ENCODE results near the gene LRP1B.

Gene LRP1B

DNA sequence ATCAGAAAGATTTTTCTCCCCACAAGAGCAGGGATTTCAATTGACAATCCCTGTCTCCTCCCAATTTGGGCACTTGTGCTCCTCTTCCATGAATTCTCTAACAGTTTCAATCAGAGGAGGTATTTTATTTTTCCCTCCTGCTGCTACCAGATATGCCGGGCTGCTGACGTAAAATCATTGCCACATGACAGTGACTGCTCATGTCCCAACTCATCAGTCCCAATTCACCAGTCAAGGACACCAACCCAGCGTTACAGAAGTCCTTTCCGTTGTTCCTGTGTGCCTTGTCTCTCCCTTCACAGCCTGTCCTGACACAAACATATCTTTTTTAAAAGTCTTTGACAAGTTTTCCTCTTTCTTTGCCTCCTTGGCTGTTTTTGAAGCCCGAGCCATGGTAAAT lies 540.2 kb downstream of the LRP1B start:
- H3K4me1 Mint-ChIP-seq (ENCODE audit: low read depth) = no peaks in the 10 kb centered on the region
- H3K27me3 Mint-ChIP-seq (ENCODE audit: low read depth) = no peaks in the 10 kb centered on the region
- DNase-seq (ENCODE audit: low spot score) = no peak

DNA sequence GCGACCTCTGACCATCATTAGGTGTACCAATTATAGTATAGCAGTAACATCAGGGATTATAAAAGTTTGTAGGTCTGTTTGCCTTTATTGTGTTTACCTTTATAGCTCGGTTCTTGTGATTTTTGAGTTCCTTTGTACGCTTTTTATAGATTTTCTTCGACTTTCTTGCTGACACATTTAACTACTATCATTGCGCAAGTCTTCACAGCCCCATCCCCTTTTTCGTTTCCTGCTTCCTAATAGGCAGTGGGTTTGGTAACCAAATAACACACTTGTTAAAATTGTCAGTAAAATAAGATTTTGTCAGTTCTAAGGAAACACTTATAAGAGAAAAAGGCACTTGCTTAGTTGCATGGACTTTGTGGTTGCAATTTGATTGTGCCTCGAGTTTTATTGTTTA lies 541.5 kb downstream of the LRP1B start:
- Mint-ChIP-seq H3K4me3 (no peak overlapping the region), H3K4me1 (ENCODE audit: low read depth) (no peaks in the 10 kb centered on the region), H3K27ac (no peak overlapping the region), H3K9me3 (no peaks in the 10 kb centered on the region), H3K27me3 (ENCODE audit: low read depth) (no peaks in the 10 kb centered on the region), H3K36me3 (ENCODE audit: low read depth) (no peaks in the 10 kb centered on the region)
- DNase-seq (ENCODE audit: low spot score) = no peak

More for the DNA sequence above, 540.2 kb downstream of the LRP1B start:
- Mint-ChIP-seq H3K4me3 (no peak overlapping the region), H3K9me3 (no peaks in the 10 kb centered on the region), H3K27ac (no peak overlapping the region), H3K36me3 (ENCODE audit: low read depth) (no peaks in the 10 kb centered on the region)

DNA sequence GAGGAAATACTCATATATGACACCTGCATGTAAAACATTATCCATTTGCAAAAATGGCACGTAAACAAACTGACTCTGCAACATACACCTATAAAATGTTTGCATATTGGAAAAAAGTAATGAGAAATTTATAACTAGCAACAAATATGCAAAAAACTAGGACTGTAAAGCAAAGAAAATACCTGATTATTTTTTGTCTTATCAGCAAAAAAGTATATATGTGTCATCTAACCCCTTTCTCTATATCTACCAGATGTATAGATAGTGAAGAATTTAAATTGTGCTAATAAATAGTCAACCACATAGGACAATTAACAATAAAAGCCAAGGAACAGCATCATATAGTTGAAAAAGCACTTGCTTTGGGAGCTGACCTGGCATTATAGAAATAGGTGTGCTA lies 543.8 kb downstream of the LRP1B start:
- no peak overlapping the region for H3K4me3 Mint-ChIP-seq
- no peaks in the 10 kb centered on the region for H3K27me3 Mint-ChIP-seq (ENCODE audit: low read depth)
- H3K36me3 Mint-ChIP-seq (ENCODE audit: low read depth) = no peaks in the 10 kb centered on the region
- H3K9me3 Mint-ChIP-seq = peaks cover 5% of the 10 kb centered on the region
- DNase-seq (ENCODE audit: low spot score) = no peak
- H3K27ac Mint-ChIP-seq = no peak overlapping the region
- no peaks in the 10 kb centered on the region for H3K4me1 Mint-ChIP-seq (ENCODE audit: low read depth)

DNA sequence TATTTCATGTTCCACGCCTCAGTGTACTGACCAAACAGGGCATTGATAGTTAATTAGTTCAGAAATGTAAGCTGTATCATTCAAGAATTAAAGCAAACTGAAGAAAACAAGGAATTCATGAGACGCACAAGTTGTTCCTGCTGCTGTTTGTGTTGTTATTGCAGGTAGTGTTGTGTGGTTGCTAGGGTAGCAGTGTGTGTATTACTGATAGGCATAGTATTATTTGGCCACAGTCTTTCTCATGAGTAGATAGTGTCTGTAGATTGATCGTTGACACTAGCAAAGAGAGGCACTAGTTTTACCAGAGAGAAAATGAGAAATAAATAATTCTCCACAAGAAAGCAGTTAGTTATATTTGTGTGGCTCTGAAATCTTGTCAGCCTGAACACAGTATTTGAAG lies 548.6 kb downstream of the LRP1B start:
- peaks cover 14% of the 10 kb centered on the region for H3K9me3 Mint-ChIP-seq
- no peak overlapping the region for H3K4me3 Mint-ChIP-seq
- no peak for DNase-seq (ENCODE audit: low spot score)
- no peak overlapping the region for H3K27ac Mint-ChIP-seq
- no peaks in the 10 kb centered on the region for H3K4me1 Mint-ChIP-seq (ENCODE audit: low read depth)
- H3K36me3 Mint-ChIP-seq (ENCODE audit: low read depth) = no peaks in the 10 kb centered on the region
- H3K27me3 Mint-ChIP-seq (ENCODE audit: low read depth) = no peaks in the 10 kb centered on the region

DNA sequence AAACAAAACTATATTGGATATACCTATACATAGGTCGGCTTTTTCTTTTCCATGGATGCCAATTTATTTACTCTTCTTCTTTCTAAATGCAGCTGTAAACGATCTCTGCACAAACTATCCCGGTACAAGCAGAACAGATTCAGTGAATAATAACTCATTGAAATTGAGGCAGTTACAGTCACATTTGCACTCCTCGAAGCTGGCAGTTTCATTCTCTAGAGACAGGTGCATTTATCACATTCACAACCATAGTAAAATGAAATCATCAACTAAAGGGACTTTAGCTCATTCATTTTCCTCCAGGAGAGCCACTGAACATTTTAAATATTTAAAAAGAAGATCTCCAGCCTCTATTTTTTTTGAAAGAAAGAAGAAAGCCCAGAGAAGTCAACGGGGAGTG lies 551.7 kb downstream of the LRP1B start:
- no peak overlapping the region for H3K27ac Mint-ChIP-seq
- H3K4me1 Mint-ChIP-seq (ENCODE audit: low read depth) = no peaks in the 10 kb centered on the region
- no peaks in the 10 kb centered on the region for H3K36me3 Mint-ChIP-seq (ENCODE audit: low read depth)
- H3K4me3 Mint-ChIP-seq = no peak overlapping the region
- no peak for DNase-seq (ENCODE audit: low spot score)
- H3K9me3 Mint-ChIP-seq = peaks cover 20% of the 10 kb centered on the region
- no peaks in the 10 kb centered on the region for H3K27me3 Mint-ChIP-seq (ENCODE audit: low read depth)

DNA sequence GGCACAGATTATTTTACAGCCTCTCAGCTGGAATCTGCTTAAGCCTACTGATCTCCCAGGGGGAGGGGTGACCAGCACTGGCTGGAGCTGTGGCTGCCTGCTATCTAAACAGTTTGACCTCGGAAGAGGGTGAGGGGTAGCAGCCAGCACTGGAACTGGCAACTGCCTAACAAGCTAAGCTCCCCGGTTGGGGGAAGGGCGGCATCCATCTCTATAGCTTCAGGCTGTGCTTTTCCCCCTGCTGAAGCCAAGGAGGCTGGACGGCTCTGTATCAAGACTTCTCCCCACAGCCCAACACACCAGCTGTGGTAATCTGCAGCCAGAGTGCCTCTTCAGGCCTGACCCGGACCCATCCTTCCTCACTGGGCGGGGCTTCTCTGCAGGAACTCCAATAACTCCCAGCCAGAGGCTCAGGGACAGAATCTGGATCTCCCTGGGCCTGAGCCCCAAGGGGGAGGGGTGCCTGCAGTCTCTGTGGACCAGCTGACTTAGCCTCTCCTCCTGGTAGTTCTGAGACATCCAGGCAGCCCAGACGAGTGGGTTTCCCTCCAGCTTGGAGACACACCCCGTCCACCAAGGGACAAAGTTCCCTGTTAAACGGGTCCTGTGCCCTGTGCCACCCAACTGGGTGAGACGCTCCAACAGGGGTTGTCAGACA lies 560.2 kb downstream of the LRP1B start:
- H3K4me1 Mint-ChIP-seq (ENCODE audit: low read depth) = no peaks in the 10 kb centered on the region
- H3K9me3 Mint-ChIP-seq = peaks cover 37% of the 10 kb centered on the region
- H3K4me3 Mint-ChIP-seq = no peak overlapping the region
- no peak overlapping the region for H3K27ac Mint-ChIP-seq
- H3K36me3 Mint-ChIP-seq (ENCODE audit: low read depth) = no peaks in the 10 kb centered on the region
- no peaks in the 10 kb centered on the region for H3K27me3 Mint-ChIP-seq (ENCODE audit: low read depth)
- no peak for DNase-seq (ENCODE audit: low spot score)

DNA sequence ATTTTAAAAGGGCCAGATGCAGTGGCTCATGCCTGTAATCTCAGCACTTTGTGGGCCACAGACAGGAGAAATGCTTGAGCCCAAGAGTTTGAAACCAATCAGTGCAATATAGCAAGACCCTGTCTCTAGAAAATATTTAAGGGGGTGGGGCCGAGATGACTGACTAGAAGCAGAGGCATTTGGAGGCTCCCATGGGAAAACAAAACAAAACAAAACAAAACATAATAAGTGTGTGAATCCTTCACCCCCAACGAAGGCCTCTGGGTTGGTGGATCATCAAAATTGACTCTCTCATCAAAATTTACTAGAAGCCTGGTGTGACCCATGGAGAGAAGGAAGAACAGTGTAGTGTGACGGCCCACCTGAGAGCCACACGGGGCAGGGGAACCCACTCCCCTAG lies 560.9 kb downstream of the LRP1B start:
- Mint-ChIP-seq H3K27me3 (ENCODE audit: low read depth) (no peaks in the 10 kb centered on the region), H3K9me3 (peaks cover 37% of the 10 kb centered on the region), H3K27ac (no peak overlapping the region), H3K36me3 (ENCODE audit: low read depth) (no peaks in the 10 kb centered on the region), H3K4me3 (no peak overlapping the region), H3K4me1 (ENCODE audit: low read depth) (no peaks in the 10 kb centered on the region)
- DNase-seq (ENCODE audit: low spot score) = no peak

DNA sequence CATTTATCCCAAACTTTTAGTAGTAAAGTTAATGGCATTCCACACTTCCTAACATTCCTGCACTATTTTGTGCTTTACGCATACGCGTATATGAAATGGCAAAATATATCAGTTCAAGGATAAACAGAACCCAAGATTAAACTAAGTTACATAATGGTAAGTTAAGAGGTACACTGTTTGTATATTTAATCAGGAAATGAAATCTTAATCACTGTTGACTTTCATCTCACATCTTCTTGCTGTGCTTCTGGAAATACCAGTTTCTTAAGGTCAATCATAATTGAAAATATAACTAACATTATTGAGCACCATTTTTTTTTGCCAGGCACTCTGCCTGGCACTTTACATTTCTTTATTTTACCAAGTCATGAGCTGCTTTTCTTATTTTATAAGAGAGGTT lies 565.2 kb downstream of the LRP1B start:
- Mint-ChIP-seq H3K4me1 (ENCODE audit: low read depth) (no peaks in the 10 kb centered on the region), H3K4me3 (no peak overlapping the region), H3K36me3 (ENCODE audit: low read depth) (no peaks in the 10 kb centered on the region), H3K27ac (no peak overlapping the region), H3K27me3 (ENCODE audit: low read depth) (no peaks in the 10 kb centered on the region), H3K9me3 (peaks cover 8% of the 10 kb centered on the region)
- no peak for DNase-seq (ENCODE audit: low spot score)

DNA sequence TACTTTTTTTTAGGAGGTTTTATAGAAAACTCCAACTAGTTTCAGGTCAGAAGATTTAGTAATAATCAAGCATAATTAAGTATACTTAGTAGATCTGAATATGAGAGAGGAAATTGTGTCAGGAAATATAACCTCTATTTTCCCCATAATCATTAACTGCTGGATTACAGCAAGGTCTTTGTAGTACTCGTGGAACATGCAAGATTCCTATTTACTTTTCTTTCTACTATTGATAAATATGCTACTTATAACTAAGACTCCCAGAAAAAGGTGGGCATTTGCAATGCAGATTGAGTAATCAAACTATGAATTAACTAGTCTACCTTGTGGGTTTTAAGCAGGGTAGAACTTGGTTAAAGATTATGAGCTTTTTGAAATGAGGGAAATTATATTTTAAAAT lies 570.1 kb downstream of the LRP1B start:
- no peaks in the 10 kb centered on the region for H3K4me1 Mint-ChIP-seq (ENCODE audit: low read depth)
- H3K27ac Mint-ChIP-seq = no peak overlapping the region
- H3K27me3 Mint-ChIP-seq (ENCODE audit: low read depth) = no peaks in the 10 kb centered on the region
- H3K36me3 Mint-ChIP-seq (ENCODE audit: low read depth) = no peaks in the 10 kb centered on the region
- H3K9me3 Mint-ChIP-seq = no peaks in the 10 kb centered on the region
- H3K4me3 Mint-ChIP-seq = no peak overlapping the region
- DNase-seq (ENCODE audit: low spot score) = no peak

DNA sequence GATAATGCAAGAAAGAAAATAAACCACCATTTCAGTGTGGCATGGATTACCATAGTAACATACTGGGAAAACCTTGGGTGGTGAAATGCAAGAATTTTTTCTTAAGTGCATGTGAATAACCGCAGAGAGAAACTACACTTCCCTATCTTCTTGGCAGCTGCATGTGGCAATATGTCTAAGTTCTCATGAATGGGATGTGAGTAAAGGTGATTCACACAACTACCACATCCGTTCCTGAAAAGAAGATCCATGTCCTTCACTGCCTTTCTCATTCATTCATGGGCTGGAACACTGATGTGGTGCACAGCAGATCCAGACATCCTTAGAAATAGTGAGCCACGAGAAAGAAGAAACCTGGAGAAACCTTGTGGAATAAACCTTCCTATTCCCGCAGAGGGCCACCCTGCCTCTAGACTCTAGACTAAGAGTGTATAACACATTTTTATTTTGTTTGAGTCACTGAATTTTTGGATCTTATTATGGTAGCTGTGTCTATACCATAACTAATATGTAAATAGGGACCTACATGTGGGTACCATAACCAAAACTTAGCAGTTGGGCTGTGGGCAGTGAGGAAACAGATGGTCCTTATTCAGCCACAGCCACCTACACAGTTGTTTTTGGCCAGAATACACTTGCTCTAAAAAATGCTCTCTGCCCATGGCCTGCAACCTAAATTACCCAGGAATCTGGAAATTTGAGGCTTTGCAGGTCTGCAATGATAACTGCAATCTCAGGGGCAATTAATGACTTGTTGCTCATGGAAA lies 573.3 kb downstream of the LRP1B start:
- Mint-ChIP-seq H3K27me3 (ENCODE audit: low read depth) (no peaks in the 10 kb centered on the region), H3K4me3 (no peak overlapping the region), H3K27ac (no peak overlapping the region), H3K36me3 (ENCODE audit: low read depth) (no peaks in the 10 kb centered on the region), H3K4me1 (ENCODE audit: low read depth) (no peaks in the 10 kb centered on the region), H3K9me3 (no peaks in the 10 kb centered on the region)
- no peak for DNase-seq (ENCODE audit: low spot score)

DNA sequence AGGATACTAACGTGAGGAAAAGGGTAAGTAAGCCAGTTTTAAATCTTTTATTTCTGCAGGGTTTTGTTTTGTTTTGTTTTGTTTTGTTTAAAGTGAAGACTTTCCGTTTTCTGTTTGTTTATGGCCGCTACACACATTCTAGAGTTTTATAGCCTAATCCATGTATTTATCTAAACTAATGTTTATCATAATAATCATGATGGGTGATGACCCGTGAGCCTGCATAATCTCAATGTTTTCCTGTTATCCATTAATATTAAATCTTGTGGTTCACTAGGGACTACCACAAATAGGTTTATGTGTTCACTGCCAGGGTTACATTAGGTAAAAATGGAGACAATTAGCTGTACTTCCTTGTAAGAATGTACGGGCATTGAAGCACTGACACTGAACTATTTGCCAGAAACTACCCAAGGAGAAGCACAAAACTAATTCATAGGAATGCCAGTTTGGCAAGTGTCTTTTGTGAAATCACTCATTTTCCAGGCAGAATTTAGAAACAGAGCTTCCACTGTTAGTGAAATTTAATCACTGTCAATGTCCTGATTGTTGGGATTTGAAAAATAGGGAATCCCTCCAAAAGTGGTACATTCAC lies 574.8 kb downstream of the LRP1B start:
- Mint-ChIP-seq H3K9me3 (no peaks in the 10 kb centered on the region), H3K36me3 (ENCODE audit: low read depth) (no peaks in the 10 kb centered on the region), H3K4me3 (no peak overlapping the region), H3K27ac (no peak overlapping the region), H3K4me1 (ENCODE audit: low read depth) (no peaks in the 10 kb centered on the region), H3K27me3 (ENCODE audit: low read depth) (no peaks in the 10 kb centered on the region)
- no peak for DNase-seq (ENCODE audit: low spot score)

DNA sequence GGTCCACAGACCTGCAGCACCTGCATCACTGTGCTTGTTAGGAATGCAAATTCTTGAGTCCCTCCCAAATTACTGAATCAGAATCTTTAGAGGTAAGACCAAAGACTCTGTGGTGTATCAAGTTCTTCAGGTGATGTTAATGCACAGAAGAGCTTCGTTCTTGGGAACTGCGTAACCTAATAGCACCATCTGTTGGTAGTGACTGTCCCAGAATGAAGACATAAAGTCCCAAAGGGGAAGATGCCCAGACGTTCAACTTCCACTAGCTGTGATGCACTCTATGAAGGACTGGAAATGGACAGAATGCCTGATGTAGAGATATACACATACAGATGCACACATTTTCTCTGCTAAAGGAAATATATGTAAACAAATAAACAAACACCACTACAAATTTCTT lies 576.0 kb downstream of the LRP1B start:
- H3K9me3 Mint-ChIP-seq = no peaks in the 10 kb centered on the region
- H3K27me3 Mint-ChIP-seq (ENCODE audit: low read depth) = no peaks in the 10 kb centered on the region
- no peak for DNase-seq (ENCODE audit: low spot score)
- H3K36me3 Mint-ChIP-seq (ENCODE audit: low read depth) = no peaks in the 10 kb centered on the region
- no peak overlapping the region for H3K4me3 Mint-ChIP-seq
- H3K27ac Mint-ChIP-seq = no peak overlapping the region
- H3K4me1 Mint-ChIP-seq (ENCODE audit: low read depth) = no peaks in the 10 kb centered on the region

DNA sequence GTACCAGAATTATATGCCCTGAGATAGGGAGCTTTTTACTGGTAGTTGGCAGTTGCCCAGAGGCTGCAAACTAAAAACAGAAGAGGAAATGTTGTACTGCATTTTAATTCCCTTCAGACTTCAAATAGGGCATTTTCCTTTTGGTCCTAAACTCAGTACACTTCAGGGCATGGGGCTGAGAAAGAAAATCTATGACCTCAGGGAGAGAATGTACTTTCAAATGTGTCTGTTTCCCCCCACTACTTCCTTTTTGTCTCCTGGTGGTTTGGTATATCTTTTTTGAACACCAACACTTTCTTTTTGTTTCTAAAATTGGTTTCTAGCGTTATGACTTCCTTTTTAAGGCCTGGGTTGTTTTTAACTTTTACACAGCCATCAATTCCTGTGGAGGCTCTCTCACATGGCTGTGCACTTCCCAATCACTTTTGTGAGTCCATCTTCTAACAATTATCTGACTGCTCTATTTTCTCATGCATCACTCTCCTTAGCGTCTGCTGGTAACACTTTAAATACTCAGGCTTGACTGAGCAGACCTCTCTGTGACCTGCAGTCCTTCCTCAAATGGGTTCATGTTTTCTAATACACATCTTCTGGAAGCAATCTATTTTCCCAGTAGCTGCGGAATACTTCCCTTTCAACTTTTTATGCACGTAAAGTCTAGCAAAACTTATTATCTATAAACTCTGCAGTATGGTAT lies 596.0 kb downstream of the LRP1B start:
- H3K27ac Mint-ChIP-seq = no peak overlapping the region

DNA sequence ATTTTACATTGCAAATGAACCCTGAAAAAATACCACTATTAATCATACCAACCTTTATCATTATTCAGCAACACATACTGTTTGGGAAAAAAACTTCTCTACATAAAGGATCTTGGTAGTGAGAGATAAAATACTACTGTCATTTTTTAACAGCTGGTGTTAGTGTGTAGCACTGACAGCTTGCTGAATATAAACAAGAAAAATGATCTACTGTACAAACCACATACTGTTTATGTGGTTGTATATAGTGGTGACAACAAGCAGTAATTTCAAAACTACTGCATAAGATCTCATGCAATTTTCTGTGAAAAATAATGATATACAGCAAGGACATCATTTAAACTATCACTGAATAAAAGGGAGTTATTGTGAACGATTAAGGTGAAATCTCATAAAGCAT lies 601.2 kb downstream of the LRP1B start:
- no peaks in the 10 kb centered on the region for H3K36me3 Mint-ChIP-seq (ENCODE audit: low read depth)
- peaks cover 6% of the 10 kb centered on the region for H3K9me3 Mint-ChIP-seq
- H3K4me3 Mint-ChIP-seq = no peak overlapping the region
- DNase-seq (ENCODE audit: low spot score) = no peak
- no peak overlapping the region for H3K27ac Mint-ChIP-seq
- H3K27me3 Mint-ChIP-seq (ENCODE audit: low read depth) = no peaks in the 10 kb centered on the region
- no peaks in the 10 kb centered on the region for H3K4me1 Mint-ChIP-seq (ENCODE audit: low read depth)

More for the DNA sequence above, 596.0 kb downstream of the LRP1B start:
- H3K4me1 Mint-ChIP-seq (ENCODE audit: low read depth) = peaks cover 2% of the 10 kb centered on the region
- H3K36me3 Mint-ChIP-seq (ENCODE audit: low read depth) = no peaks in the 10 kb centered on the region
- H3K9me3 Mint-ChIP-seq = peaks cover 6% of the 10 kb centered on the region
- H3K4me3 Mint-ChIP-seq = no peak overlapping the region
- H3K27me3 Mint-ChIP-seq (ENCODE audit: low read depth) = no peaks in the 10 kb centered on the region
- DNase-seq (ENCODE audit: low spot score) = no peak
